IPS DF 19.7 (cell line): ENCODE measurements around the gene RFXAP.
A peak's percentile ranks its signal among the peaks of the same experiment; 100 is the strongest.
"Not testable (repeated sequence)": the region's sequence is repeated elsewhere in the genome, so short reads cannot be mapped to it uniquely, and the experiment has no call there.

Experiments
- DNase-seq: peaks from one replicate; pipeline ENCODE4 v3.0.0-alpha.2; 2013; ENCODE audit warnings: low read depth, low spot score

Gene RFXAP

DNA sequence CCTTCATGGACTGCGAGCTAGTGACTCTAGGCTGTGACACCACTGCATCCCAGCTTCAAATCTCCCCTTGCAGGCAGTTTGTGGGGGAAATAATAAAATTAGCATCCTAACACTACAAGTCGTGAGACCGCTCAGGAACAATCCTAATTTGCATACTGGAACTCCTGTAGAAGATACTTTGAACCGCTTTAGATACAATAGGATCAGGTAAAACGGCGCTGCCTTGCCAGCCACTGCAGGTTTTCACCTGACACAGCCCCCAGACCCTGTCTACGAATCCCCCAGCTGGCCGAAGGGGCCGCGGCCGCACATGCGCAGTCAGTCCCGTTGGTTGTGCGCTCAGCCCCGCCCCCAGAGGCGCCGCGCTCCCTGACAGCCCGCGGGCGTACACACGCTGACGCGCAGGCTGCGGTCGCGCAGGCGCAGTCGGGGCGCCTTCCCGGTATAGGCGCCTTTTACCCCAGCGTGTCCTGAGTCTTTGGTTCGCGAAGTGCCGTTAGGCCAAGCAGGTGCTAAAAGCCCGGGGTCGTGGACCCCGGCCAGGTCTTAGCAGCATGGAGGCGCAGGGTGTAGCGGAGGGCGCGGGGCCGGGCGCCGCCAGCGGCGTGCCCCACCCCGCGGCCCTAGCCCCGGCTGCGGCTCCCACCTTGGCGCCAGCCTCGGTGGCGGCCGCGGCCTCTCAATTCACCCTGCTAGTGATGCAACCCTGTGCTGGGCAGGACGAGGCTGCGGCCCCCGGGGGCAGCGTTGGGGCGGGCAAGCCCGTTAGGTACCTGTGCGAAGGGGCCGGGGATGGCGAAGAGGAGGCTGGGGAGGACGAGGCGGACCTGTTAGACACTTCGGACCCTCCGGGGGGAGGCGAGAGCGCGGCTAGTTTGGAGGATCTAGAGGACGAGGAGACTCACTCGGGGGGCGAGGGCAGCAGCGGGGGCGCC is at the start of gene RFXAP:
Gene RFXAP (plus strand): TSS at position 419 of the 935 bp plus-strand sequence. CDS start 136 bp downstream, at position 555.
- peak; percentile 60 for DNase-seq

DNA sequence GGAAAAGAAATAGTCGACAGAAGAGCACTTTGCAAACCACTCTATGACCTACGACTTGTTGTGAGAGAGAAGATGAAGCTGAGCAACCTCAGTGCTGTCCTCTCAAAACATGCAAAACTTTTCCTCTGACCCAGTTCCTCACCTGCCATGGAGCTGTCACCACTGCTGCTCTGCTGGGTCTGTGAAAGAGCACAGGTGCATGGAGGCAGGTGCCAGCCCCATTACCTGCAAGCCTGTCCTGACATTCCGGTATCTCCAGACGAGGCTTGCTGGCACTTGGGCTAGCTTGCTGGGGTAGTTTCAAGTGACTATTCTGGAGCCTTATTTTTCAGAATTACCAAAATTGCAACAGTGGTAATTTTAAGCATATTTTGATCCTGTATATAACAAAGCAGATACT is 49.5 kb upstream of the RFXAP start:
- no peak for DNase-seq

DNA sequence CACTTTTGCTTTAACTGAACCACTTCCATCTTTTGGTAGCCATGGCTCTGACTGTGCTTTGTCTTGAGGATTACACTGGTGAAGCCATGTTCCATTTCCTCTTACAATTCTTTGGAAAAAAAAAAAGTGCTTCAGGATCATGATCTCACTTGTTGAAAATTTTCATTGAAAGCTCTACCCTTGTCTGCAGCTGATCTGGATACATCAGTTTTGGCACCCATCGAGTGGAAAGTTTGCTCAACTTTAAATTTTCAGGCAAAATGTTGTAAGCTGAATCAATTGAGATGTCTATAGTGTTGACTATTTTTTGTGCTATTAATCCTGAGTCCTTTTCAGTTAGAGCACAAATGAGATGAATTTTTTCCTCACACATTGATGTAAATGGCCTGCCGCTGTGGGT is 48.3 kb upstream of the RFXAP start:
- no peak for DNase-seq

DNA sequence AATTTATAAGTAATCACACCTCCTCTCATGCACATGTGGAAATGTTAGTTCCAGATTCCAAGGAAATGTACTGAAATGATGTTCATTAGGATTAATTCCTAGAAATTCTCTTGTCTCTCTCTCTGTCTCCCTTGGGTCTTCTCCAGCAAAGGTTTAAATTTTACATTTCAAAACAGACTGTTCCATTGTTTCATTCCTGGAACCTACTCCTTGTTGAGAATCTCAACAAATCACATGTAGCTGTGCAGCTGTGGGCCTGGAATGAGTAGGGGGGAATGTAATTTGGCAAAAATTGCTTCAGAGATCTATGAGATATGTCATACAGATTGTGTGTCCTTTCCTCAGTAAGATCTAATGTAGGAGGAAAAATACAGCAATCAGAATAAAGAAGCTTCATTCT is 46.2 kb upstream of the RFXAP start:
- no peak for DNase-seq

GRCh38 chr13:36774931-36775330 is 44.1 kb upstream of the RFXAP start:
- DNase-seq: no peak

GRCh38 chr13:36776175-36776574 is 42.8 kb upstream of the RFXAP start:
- DNase-seq: no peak

- DNase-seq: peak; percentile 57
Observed at GRCh38 chr13:36778083-36778671, 40.8 kb upstream of the RFXAP start.

DNA sequence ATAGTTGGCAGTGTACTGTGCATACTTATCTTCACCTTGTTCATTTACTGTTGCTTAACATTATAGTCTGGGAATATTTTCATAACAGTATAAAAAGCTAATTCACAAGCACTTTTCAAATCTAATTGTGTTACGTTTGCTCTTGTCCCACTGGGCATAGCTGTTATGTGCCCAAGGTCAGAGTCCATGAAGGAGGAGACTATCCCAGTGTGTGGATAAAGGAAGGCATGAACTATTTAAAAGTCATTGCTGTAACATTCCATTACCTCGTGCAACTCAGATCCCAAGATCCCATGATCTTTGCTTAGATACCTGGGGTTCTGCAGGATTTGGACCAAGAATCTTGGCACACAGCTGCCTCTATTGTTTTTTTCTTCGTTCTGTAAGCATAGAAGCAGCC is 35.1 kb upstream of the RFXAP start:
- no peak for DNase-seq

- not testable (repeated sequence) for DNase-seq
Observed at GRCh38 chr13:36786175-36786574, 32.8 kb upstream of the RFXAP start.

DNA sequence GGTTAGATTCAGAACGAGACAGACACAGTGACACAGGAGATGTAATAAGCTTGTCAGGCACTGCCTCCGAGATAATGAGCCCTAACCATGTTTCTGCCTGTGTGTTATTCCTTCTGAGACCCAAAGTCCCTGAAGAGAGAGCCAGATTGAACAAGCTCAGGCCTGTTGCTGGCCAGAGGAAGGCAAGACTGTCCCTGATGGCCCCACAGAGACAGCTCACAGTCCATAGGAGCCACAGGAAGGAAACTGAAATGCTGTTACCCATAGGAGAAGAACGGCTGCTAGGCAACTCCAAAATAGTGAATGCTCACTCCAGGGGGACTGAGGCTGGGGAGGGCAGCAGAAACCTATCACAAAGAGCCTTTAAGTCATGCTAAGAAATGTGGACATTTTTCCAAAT is 31.8 kb upstream of the RFXAP start:
- no peak for DNase-seq

- no peak for DNase-seq
Observed at GRCh38 chr13:36788276-36788675, 30.7 kb upstream of the RFXAP start.

- DNase-seq: no peak
Observed at GRCh38 chr13:36789061-36789460, 30.0 kb upstream of the RFXAP start.

DNA sequence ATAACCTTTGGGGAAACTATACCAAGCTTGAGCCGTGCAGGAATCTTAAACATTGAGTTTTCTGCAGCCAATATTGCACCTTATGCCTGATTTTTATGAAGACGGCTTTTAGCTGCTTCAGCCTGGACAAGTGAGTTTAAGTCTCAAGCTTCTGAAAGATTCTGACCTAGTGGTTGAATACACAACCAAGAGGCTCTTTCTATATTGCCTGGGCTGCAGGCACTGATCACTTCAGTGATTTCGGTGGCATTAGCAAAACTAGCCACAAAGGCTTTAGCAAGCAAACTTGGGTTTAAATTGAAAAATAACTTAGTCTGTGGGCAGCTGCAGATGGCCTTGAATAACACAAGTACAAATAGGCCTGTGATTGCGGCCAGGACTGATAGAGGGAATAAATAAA is 29.3 kb upstream of the RFXAP start:
- DNase-seq: no peak

DNA sequence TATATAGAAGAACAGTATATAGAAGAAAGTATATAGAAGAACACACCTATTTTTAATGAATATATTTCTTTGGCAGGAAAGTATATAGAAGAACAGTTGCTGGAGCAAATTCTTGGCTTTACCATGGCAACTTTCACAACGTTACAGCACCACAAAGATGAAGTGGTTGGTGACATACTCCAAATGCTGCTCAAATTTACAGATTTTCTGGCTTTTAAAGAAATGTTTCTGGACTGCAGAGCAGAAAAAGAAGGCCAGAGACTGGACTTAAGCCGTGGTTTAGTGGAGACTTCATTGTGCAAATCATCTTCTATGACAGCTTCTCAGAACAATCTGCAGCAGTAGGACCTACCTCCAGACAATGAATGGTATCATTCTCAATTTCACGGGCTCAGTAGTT is 24.3 kb upstream of the RFXAP start:
- no peak for DNase-seq

GRCh38 chr13:36795463-36795862 is 23.6 kb upstream of the RFXAP start:
- peak; percentile 91 for DNase-seq

- peak; percentile 48 for DNase-seq
Observed at GRCh38 chr13:36796052-36796451, 23.0 kb upstream of the RFXAP start.

DNA sequence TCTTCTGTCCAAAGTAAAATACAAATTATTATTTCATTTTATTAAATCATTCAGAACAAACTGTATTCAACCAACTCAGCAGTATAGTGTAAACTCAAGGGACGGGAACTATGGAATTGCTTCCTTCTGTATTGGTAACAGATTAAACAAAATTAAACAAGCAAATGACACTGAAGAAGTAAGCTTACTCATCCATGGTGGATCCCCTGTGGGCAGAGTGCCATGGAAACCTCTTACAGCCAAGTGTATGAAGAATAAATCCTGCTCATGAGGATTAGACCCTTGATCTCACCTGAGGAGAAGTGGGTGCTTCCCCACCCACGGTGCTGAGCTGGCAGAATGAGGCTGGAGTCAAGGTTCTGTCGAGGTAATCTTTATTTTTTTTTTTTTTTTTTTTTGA is 18.0 kb upstream of the RFXAP start:
- DNase-seq: no peak

- no peak for DNase-seq
Observed at GRCh38 chr13:36804588-36804987, 14.4 kb upstream of the RFXAP start.

GRCh38 chr13:36806102-36806501 is 12.9 kb upstream of the RFXAP start:
- no peak for DNase-seq

- no peak for DNase-seq
Observed at GRCh38 chr13:36807616-36808015, 11.4 kb upstream of the RFXAP start.

DNA sequence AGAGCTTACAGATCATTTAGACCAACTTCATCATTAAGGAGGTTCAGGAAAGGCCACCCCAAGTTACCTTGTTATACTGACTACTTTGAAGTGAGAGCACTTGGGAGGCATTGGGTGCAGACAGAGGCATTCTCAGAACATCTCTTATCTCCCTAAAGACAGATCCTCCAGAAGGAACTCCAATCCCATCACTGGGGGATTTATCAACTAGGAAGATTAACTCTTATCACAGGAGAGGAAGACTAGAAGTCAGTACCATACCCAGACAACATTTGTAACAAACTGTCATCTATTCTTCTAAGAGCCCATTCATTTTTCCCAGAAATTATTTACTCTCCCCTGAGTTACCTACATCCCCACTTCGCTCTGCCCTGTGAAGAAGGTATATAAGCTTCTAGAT is 5.8 kb upstream of the RFXAP start:
- DNase-seq: no peak

- no peak for DNase-seq
Observed at GRCh38 chr13:36814465-36814864, 4.6 kb upstream of the RFXAP start.

DNA sequence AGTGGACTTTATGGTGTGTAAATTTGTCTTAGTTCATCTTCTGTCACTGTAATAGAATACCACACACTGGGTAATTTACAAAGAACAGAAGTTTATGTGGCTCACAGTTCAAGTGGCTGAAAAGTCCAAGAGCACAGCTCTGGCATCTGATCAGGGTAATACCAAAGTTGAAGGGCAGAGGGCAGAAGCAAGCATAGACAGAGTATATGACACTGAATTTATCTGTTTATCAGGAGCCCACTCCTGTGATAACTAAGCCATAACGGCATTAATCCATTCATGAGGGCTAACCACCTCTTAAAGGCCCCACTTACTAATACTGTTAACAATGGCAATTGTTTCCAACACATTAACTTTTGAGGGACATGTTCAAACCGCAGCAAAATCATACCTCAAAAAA is 4.0 kb upstream of the RFXAP start:
- DNase-seq: no peak
